Activated CD4-positive, alpha-beta T cell treated with anti-CD3 and anti-CD28 coated beads, Interleukin-2, amount 50 U/mL, for 48 hours (primary cell): ENCODE results near the gene LY6G6C.

Experiments
- DNase-seq, 2 experiments: peaks; one replicate each; pipeline ENCODE4 v3.0.0-alpha.2; 2020

LY6G6C gene

DNA sequence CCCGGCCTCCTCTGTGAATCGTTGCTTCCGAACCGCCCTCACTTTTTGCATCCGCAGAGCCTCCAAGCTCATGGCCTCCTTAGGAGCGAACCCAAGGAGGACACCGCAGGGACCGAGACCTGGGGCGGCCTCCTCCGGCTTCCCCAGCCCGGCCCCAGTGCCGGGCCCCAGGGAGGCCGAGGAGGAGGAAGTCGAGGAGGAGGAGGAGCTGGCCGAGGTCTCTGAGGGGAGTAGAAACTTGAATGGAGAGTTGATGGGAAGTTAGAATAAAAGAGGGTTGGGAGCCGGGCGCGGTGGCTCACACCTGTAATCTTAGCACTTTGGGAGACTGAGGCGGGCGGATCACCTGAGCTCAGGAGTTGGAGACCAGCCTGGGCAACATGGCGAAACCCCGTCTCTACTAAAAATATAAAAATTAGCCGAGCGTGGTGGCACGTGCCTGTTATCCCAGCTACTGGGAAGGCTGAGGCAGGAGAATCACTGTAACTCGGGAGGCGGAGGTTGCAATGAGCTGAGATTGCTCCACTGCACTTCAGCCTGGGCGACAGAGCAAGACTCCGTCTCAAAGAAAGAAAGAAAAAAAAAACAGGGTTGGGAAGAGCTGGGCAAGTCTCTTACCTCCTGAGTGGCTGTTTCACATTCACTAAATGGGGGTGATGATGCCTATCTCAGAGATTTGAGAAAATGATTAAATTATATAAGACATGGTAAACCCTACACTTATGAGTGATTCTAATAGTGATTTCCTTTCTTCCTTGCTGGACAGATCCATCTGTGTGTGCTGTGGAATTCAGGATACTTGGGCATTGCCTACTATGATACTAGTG, 19.1 kb upstream of the LY6G6C start:
- peak in 1 of 2 experiments; percentile 56 for DNase-seq

DNA sequence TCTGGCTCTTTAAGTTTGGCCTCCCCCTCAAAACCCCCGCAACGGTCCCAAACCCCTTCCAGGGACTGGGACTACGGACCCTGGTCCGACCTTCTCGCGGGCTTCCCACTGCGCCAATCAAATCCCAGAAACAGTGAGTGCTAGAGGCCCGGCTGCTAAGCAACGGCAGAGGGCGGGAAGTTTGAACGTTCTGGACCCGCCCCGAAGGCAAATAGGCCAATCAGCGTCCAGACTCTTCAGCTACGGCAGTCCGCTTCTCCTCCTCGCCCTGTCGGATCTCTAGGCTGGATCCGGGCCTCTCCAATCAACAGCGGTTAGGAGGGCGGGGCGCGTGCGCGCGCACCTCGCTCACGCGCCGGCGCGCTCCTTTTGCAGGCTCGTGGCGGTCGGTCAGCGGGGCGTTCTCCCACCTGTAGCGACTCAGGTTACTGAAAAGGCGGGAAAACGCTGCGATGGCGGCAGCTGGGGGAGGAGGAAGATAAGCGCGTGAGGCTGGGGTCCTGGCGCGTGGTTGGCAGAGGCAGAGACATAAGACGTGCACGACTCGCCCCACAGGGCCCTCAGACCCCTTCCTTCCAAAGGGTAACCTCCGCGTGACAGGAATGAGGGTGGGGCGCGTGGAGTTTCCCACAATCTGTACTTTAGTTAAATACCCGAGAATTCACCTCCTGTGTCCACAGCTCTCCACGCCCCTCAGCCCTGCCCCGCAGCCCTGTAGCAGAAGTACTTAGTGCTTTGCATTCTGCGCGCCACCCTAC, 18.3 kb upstream of the LY6G6C start, which contains the start of gene MSH5:
Gene MSH5, plus strand, starts transcription at position 367 of the 758 bp plus-strand sequence. CDS start 462 bp downstream, outside the sequence.
- DNase-seq: peak; percentile 97 to 98

DNA sequence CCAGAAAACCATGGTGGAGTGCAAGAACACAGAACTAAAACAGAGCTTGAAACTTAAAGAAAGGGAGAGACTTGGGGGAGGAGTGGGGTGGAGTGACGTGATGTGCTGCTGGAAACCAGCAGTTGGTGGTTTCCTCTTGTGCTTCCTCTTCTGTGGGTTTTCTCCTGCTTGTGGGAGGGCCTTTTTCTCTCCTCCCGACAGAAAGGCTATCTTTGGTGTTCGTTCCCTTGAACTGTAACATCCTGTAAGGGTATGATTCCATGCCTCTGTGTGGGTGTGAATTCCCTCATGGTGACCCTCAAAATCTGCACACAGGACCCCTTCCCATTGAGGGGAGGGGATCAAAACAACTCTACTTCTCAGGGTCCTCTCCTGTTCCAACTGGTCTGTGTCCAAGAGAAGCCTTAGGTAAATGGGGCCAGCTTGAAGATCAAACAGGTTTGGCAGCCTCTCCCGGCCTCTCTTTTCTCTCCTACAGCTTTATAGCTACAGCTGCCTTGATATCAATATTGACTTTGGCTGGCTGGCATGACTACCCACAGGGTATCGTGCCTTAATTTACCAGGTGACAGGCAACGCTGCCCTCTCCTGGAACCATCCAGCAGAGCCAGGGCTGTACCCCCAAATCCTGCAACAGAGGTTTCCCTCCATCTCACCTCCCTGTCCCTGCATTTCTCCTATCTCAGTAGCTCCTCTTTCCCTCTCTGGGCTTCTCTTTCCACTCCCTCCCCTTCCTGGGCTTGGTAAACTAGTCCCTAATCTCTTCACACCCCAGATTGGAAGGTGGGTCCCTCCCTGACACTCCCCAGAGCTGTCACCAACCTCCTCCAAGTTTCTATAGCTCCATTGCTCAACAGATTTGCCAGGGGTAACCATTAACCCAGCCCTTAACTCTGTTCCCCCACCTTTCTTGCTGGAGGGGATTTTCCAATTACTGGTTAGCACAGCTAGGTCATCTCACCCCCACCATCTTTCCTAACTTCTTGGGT, 16.7 kb upstream of the LY6G6C start:
- peak; percentile 59 to 69 for DNase-seq

DNA sequence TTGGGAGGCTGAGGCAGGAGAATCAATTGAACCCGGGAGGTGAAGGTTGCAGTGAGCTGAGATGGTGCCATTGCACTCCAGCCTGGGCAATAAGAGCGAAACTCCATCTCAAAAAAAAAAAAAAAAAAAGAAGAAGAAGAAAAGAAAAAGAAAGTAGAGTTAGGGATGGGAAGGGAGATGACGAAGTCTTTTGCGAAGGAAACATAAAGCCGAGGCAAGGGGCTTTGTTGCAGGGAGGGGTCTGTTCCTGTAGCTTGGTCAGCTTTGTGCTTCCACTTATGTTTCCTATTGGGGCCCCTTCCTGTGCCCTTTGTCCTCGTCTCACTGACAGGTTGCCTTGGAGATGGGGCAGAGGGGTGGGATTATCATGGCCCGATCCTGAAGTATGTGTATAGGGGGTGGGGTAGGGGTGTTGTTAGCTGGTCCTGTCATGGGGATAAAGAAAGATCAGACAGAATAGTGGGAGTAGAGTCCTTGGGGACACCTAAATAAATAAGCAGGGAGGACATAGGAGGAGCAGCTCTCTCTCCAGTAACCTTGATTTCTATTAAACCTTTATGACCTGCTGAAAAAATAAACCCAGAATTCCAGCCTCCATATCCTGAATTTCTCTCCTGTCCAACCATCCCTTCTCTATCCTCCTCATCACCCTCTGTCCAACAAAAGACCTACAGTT, 15.9 kb upstream of the LY6G6C start:
- no peak for DNase-seq

DNA sequence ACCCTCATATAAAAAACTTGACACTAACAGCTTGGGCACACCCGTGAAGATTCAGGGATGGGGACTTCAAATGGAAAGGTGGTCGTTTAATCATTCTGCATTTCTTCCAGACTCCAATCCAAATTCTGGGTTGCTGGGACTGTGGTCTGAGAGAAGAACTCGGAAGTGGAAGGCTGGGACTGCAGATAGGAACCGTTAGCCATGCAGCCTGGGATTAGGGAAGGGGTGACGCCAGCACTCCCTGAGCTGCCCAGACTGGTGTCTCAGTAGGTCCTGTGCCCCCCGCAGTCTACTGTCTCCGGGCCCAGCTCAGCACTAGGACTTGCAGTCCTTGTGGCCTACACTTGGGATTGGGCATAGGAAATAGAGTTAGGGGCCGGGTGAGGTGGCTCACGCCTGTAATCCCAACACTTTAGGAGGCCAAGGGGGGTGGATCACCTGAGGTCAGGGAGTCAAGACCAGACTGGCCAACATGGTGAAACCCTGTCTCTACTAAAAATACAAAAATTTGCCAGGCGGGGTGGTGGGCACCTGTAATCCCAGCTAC, 15.3 kb upstream of the LY6G6C start:
- no peak for DNase-seq

DNA sequence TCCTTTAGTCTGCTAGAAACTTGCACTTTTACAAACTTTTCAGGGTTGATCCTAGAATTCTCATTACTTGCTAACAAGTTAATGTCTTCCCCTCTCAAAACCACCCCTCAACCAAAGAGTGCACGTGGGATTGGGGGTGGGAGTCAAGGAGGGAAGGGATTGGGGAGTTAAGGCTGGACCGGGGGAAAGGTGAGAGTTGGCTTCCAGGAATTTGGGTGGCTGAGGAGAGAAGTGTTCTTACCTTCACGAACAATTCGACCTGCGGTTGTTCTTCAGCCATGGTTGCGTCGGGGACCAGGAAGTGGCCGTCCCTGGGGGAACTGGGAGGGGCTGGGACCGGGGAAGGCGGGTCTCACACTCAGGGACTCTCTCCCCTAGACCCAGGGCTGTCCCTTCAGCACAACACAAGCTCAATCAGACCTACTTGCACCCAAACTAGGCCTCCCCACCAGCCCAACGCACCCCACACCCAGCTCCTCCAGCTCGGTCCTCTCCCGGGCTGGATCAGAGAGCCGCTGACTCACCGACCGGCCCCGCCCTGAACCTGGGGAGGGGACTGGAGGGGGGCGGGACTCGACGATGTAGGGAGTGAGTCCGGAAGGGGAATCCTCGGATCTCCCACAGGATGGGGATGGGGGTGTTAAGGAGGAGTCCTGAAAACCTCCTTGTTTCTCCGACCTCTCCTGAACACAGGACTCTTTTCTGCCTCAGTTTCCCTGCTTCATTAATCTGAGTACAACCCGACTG, 14.6 kb upstream of the LY6G6C start, which contains the start of gene CLIC1:
Gene CLIC1, minus strand, starts transcription at position 510 of the 747 bp plus-strand sequence. Its CDS starts 230 bp downstream, at position 280.
- DNase-seq: peak; percentile 88 to 92

DNA sequence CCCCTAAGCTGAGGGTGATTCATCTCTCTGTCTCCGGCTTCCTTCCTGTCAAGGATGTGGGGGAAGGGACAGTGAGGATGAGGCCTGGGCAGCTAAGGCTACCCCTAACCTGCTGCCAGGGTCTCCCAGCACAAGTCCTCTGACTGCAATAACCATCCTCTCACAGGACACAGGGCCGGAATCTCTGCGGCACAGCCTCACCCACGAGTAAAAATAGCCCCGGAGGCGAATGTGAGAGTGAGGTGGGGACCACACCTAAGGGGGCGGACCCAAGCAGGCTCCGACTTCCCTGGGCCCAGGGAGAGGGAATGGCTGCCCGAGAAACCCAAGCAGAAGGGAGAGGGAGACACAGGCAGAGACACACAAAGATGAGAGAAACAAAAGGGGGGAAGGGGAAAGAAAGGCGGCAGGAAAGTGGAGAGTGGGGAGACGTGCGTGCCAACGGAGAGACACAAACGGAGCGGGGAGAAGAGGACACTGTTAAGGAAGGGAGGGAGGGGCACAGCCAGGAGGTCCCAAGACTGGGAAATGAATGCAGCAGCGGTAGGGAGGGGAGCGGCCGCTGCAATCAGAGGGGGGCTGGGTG, 13.4 kb upstream of the LY6G6C start:
- peak; percentile 61 to 66 for DNase-seq

DNA sequence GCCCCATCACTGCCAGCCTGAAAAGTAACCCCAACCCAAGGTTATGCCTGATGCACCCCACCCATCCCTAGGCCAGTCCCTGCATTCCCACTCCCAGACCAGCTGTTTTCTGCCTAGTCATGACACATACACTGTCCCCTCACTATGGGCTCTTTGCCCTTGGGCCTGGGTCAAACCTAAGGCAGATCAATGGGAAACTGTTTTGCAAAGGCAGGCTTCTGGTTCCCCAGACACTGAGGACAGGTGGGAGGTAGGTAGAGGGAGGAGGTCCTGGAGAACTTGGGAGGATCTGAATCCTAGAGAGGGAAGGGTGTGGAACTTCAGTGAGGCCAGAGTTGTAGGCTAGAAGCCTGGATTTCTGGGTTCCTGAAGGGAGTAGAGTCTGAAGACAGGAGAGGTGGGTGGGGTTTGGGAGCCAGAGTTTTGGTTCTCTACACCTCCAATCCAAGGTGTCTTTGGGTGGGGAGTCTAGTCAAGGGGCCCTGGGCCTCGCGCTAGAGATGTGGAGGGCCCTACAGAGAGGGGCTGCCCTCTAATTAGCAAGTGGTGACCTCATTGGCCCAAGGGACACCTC, 12.8 kb upstream of the LY6G6C start:
- no peak for DNase-seq

DNA sequence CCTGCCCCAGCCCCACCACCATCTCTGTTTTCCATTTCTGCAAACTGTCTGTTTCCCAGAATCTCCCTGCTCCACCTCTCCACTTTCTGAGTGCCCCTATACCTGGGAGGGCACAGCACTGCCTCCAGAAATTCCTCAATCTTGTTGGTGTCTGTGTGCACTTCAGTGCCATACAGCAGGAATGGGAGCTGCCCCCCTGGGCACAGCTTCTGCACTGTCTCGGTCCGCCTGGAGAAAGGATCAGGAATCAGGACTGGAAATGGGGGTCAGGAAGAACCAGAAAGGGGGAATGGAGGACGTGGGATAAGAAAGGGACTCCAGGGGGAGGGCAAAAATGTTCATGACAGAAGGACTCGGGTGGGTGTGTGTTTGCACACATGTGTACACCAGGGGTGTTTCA, 12.2 kb upstream of the LY6G6C start:
- DNase-seq: no peak

DNA sequence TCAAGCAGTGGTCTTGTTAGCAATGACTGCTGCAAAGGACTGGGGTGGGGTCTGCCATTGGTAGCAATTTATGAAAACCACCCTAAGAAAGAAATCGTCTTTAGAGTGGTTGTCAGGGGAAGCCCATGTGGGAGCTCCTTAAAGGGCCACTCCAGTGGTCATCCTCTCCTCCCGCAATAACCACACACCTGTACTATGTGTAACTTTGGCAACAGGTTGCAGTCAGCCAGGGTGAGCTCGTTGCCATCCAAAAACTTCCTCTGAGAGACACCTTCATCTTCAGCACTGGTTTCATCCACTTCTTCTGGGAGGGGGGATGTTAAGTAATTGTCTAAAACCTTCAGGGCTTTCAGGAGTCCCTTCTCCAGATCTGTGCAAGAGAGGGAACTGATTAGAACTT, 10.5 kb upstream of the LY6G6C start:
- no peak for DNase-seq

DNA sequence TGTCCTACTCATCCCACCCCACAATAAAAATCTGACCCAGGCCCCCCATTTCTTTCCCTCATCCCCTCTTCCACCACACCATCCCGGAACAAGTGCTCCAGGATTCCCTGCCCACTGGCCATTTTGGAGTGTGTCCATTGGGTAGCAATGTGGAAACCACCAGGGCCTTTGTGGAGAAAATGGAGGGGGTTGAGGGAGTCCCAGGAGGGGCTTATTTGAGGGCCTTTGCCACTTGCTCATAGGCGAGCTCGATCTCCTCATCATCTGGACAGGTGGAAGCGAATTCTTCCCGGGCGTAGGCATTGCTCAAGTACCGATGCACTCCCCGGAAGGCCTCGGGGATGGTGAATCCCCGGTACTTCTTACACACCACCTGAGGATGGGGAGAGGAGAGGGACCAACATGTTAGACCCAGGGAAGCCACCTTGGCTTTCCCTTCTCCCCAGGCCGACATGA, 9.1 kb upstream of the LY6G6C start:
- no peak for DNase-seq

DNA sequence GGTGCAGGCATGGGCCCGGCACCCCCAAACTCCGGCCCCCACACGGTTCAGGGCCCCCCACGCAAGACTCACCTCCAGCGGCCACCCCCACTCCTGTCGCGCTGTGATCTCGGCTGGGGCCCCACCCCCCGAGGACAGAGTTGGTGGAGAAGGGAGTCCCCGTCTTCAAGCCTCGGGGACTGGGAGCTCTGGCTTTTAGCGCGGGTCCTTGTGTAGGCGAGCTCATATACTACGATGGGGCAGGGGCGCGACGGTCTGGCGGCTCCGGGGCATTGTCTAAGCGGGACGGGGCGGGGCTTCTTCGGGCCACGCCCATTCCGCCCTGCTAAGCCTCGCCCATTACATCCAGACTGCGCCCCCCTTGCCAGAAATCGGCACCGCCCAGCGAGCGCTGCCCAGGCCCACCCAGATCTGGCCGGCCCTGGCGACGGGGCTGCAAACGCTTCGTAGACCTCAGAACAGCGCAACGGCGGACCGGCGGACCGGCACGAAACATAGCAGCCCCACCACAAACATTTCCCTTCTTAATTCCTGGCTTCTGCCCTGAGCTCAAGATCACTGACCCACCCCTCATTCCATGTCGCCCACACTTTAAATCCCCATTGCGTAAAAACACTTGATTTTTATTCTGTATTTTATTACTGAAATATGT, 8.6 kb upstream of the LY6G6C start:
- DNase-seq: peak; percentile 65 to 72

DNA sequence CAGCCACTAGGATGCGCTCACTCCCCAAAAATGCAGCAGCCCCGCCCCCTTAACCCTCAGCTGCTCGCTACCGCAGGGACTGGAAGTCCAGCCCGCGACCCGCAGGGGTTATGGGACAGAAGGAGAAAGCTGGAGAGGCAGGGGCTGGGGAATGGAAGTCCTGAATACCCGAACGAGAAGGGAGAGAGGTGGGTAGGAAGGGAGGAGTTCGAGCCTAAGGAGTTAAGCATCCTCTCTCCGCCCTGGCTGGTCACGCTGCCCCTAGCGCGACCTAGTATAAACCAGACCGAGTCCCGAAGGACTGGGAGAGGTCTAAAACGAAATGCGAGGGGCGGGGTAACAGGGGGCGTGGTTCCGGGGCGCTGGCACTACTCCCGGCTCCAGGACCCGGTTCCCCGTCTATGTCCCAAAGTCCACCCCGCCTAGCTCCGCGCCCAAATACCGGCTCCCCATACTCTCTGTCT, 8.0 kb upstream of the LY6G6C start:
- DNase-seq: peak; percentile 80 to 84

DNA sequence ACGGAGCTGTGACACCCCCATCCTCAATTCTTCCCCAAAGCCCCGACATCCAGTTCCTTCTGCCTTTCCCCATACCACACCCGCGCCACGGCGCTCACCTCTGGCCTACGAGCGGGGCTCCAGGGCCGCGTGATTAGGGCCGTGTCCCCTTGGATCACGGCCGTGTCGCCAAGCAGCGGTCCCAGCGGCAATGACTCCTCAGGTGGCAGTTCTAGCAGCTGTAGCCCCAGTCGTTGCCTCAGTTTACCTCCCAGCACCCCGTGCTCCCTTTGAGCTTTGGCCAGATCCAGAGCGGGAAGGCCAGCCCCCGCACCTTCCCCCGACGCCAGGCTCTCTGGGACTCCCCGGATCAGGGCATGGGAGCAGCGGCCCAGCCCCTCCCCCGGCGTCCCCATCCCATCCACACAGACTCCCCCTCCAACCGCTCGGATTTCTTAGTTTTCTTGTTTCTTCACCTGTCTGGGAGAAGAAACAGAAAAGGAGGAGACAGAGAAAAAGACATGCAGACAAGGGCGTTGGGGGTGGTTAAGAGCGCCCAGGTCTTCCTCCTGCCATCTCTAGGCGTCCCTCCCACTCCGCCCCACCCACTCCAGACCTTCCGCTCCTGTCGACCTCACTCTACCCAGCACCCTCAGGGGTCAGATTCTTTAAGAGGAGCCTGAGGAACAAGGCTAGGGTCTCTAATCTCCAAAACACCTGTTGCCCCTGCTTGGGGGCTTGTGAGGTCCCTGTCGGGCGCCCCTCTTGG, 7.4 kb upstream of the LY6G6C start, which contains the start of gene DDAH2:
Gene DDAH2, minus strand, starts transcription at position 533 of the 748 bp plus-strand sequence. Its CDS starts 138 bp downstream, at position 395.
- DNase-seq: no peak

DNA sequence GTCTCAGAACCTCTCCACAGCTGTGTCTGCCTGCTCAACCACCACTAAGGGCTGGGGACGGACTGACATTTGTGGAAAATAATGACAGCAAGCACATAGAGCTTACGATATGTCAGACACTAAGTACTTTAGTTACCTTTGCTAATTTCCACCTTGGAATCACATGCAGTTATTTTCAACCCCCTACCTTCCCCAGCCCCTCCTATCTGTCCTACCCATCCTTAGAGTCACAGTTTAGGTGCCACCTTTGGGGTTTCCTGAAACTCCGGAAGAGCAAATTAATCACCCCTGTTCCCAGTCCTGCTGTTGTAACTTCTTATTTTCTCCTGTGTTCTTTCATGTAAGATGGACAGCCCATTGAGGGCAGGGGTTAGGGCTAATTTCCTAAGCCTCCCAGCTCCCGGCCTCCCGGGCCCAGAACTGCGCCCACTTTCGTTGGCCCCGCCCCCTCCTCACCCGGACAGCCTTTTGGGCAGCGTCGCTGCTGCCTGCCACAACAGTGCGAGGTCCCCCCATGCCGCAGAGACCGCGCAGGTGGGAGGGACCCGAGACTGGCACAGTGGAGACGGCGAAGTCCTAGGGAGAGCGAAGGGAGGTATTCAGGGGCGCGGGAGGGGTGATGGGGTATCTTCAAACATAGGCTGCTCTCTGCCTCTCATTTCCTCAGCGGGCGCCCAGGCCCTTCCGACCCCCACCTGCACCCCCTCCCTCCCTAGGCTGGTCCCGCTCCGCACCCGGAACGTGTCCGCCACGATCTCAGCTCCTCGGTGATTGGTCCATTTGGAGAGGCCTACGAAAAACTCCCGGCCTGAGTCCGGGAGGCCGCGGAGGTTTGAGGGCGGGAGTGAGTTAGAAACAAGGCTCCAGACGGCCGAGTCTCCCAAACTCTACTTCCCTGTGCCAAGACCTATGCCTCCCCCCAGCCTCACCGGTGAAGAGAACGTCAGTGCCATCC, 6.4 kb upstream of the LY6G6C start:
- DNase-seq: no peak

DNA sequence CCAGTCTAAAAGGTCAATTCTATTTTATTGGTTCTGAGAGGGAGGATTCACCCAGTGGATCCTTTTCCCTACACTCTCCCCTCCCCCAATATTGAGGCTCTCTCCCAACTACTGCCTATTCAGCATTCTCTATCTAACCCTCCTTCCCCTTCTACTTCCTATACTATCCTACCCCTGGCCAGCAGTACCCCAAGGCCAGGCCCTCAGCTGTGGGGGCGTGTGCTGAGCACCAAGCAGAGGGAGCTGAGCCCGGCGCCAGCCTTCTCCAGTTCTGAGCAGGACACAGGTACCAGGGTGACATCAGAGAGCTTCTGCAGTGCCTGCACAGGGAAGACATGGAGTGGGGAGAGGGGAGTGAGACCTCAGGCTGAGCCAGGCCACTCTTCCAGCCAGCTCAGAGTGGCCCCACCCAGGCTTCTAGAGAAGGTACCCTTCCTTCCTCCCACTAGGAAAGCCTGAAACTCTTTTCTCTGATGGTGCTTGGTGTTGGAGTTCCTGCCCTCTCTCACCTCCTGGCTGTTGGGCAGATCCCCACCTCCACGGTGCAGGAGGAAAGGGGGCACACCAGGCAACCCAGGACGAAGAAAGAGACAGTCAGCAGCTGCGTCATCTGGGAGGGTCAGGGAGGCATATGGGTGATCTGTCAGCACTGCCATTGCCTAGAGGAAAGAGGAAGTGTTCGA, 5.6 kb upstream of the LY6G6C start:
- DNase-seq: no peak
